Neural cell (in vitro differentiated cells): ENCODE results near the gene P4HTM.

Experiments used
- EZH2 ChIP-seq: fragments of 200-600, 300-800 bp; shearing (Covaris generic), sonication (generic); IDR thresholded peaks from 2 replicates; pipeline ENCODE4 v1.6.1; 2014; ENCODE audit warnings: antibody characterized with exemption, low read length, borderline replicate concordance, mild to moderate bottlenecking; ENCODE audit not compliant: insufficient read depth, poor library complexity, severe bottlenecking
- MXI1 ChIP-seq: fragments of 450-650 bp; conservative IDR thresholded peaks from 2 replicates; pipeline ENCODE4 v1.6.1; 2014; ENCODE audit warnings: antibody characterized with exemption, mild to moderate bottlenecking; ENCODE audit not compliant: poor library complexity, severe bottlenecking
- POLR2AphosphoS5 ChIP-seq: IDR thresholded peaks from 2 replicates; pipeline ENCODE4 v1.6.1; 2012
- SMC3 ChIP-seq: fragments of 450-650 bp; conservative IDR thresholded peaks from 2 replicates; pipeline ENCODE4 v1.6.1; 2014; ENCODE audit warnings: antibody characterized with exemption, mild to moderate bottlenecking, moderate library complexity; ENCODE audit not compliant: poor library complexity
- TF ChIP-seq, protein P1 (sequence below): fragments of 450-650 bp; IDR thresholded peaks from 2 replicates; pipeline ENCODE4 v1.5.1; 2014; ENCODE audit warnings: antibody characterized with exemption, mild to moderate bottlenecking, moderate library complexity; ENCODE audit not compliant: poor library complexity, severe bottlenecking
- TF ChIP-seq, protein P2 (sequence below): IDR thresholded peaks from 2 replicates; pipeline ENCODE4 v1.6.1; 2012; ENCODE audit warnings: borderline replicate concordance

DNA sequence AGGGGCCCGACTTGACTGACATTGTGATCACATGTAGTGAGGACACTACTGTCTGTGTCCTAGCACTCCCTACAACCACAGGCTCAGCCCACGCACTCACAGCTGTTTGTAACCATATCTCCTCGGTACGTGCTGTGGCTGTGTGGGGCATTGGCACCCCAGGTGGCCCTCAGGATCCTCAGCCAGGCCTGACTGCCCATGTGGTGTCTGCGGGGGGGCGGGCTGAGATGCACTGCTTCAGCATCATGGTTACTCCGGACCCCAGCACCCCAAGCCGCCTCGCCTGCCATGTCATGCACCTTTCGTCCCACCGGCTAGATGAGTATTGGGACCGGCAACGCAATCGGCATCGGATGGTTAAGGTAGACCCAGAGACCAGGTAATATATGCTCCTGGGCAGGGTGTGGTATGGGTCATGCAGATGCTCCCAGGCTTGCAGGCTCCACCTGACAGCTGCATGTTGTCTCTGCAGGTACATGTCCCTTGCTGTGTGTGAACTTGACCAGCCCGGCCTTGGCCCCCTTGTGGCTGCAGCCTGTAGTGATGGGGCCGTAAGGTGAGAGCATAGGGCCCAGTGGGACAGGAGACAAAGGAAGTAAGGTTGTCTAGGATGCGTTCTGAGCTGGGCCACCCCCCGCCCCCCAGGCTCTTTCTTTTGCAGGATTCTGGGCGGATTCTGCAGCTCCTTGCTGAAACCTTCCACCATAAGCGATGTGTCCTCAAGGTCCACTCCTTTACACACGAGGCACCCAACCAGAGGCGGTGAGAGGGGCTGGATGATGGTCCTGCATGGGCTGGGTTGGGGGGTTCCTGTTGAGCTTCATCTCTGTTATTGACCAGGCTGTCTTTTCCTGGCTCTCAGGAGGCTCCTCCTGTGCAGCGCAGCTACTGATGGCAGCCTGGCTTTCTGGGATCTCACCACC lies 24.0 kb downstream of the P4HTM start:
- TF ChIP-seq, protein P1, sequence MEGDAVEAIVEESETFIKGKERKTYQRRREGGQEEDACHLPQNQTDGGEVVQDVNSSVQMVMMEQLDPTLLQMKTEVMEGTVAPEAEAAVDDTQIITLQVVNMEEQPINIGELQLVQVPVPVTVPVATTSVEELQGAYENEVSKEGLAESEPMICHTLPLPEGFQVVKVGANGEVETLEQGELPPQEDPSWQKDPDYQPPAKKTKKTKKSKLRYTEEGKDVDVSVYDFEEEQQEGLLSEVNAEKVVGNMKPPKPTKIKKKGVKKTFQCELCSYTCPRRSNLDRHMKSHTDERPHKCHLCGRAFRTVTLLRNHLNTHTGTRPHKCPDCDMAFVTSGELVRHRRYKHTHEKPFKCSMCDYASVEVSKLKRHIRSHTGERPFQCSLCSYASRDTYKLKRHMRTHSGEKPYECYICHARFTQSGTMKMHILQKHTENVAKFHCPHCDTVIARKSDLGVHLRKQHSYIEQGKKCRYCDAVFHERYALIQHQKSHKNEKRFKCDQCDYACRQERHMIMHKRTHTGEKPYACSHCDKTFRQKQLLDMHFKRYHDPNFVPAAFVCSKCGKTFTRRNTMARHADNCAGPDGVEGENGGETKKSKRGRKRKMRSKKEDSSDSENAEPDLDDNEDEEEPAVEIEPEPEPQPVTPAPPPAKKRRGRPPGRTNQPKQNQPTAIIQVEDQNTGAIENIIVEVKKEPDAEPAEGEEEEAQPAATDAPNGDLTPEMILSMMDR = peak; percentile 38
- TF ChIP-seq EZH2 (no peak), POLR2AphosphoS5 (no peak), SMC3 (no peak), MXI1 (no peak)
- TF ChIP-seq, protein P2, sequence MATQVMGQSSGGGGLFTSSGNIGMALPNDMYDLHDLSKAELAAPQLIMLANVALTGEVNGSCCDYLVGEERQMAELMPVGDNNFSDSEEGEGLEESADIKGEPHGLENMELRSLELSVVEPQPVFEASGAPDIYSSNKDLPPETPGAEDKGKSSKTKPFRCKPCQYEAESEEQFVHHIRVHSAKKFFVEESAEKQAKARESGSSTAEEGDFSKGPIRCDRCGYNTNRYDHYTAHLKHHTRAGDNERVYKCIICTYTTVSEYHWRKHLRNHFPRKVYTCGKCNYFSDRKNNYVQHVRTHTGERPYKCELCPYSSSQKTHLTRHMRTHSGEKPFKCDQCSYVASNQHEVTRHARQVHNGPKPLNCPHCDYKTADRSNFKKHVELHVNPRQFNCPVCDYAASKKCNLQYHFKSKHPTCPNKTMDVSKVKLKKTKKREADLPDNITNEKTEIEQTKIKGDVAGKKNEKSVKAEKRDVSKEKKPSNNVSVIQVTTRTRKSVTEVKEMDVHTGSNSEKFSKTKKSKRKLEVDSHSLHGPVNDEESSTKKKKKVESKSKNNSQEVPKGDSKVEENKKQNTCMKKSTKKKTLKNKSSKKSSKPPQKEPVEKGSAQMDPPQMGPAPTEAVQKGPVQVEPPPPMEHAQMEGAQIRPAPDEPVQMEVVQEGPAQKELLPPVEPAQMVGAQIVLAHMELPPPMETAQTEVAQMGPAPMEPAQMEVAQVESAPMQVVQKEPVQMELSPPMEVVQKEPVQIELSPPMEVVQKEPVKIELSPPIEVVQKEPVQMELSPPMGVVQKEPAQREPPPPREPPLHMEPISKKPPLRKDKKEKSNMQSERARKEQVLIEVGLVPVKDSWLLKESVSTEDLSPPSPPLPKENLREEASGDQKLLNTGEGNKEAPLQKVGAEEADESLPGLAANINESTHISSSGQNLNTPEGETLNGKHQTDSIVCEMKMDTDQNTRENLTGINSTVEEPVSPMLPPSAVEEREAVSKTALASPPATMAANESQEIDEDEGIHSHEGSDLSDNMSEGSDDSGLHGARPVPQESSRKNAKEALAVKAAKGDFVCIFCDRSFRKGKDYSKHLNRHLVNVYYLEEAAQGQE = no peak
